HL-60/S4 treated with retinoic acid at 250 ng/mL for 4 days and 3 days (cell line): ENCODE results near the gene SIPA1L3.

Experiments
- in situ Hi-C: fragments of 300-500 bp; cut with MboI; formaldehyde crosslinking; loops from 2 replicates; pipeline ENCODE4 v1.7.0; 2022; ENCODE audit warnings: low sequenced_read_pairs

Gene SIPA1L3

DNA sequence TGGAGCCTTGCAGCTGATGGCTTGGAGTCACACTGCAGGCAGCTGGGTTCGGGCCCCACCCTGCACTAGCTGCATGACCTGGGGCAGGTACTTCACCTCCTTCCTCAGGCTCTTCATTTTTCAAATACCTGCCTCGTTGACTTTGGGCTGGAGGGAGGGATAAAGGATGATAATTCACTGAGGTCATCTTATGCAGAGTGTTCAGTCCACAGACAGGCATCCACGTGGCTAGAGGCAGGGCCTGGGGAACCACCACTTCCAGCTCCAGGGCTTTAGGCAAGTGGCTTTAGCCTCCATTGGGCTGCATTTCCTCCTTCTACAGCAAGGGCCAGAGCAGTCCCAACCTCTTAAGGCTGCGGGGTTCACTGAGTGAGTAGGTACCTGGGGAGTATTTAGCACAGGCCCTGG lies 84.8 kb downstream of the SIPA1L3 start:
- in situ Hi-C loops, result no loop called here

DNA sequence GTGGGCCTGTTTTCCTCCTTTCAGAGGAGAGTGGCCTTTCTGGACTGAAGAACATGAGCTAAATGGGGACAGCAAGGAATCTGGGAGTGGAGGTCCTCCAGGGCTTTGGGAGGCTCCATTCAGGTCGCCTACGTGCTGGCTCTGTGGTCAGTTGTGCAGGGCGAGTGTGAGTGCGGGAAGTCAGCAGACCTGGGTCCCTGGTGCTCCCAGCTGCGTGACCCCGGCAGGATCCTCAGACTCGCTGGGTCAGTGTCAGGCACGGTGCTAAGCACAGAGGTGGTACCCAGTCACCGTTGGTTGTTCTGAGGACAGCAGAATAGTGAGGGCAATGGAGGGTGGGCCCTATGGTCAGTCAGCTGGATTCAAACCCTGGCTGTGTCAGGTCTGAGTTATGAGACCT lies 85.8 kb downstream of the SIPA1L3 start:
- in situ Hi-C loops, result no loop called here

DNA sequence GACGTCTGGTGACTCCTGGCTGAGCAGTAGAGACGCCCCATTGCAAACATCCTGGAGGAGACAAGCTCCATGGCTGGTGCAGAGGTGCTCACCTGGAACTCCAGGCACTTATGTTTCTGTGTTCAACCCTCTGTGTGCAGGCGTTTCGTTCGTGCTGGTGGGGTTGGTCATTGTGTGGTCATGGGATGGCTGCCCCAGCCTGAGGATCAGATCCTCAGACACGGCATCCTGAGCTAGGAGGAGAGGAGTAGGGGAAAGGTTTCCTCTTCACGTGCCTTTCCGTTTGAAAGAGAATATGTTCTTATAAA lies 87.8 kb downstream of the SIPA1L3 start:
- in situ Hi-C loops, result no loop called here

DNA sequence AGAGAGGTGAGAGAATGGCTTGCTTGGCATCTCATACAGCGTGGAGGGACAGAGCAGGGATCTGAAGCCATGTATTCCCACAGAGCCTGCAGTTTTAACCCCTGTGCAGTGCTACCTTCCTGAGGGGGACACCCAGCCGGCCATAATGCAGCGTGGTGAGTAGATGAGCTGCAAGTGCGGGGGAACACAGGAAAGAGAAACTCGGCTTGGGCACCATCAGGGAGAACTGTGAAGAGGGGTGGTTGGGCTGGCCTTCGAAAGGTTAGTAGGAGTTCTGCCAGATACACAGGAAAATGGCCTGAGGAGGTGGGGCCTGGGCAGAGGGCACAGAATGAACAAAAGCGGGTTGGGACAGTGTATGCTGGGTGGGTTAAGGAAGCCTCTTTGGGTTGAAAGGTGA lies 88.3 kb downstream of the SIPA1L3 start:
- in situ Hi-C loops, result no loop called here

DNA sequence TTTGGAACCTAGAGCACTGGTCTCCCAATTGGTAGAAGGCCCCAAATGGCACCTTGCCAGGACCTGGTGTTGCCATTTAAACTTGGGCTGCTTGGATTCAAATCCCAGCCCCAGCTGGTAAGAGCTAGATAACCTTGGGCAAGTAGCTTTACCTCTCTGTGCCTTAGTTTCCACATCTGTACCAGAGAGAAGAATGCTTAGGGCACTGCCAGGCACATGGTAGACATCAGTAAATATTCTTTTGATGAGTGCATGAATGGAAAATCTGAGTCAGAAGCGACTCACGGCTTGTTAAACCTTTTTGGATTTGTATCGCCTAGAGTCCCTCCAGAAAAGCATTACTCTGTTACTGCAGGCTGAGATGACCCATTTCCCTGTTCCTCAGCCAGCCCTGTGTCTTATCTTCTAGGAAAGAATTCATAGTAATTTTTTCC lies 90.9 kb downstream of the SIPA1L3 start:
- in situ Hi-C loops, result no loop called here

DNA sequence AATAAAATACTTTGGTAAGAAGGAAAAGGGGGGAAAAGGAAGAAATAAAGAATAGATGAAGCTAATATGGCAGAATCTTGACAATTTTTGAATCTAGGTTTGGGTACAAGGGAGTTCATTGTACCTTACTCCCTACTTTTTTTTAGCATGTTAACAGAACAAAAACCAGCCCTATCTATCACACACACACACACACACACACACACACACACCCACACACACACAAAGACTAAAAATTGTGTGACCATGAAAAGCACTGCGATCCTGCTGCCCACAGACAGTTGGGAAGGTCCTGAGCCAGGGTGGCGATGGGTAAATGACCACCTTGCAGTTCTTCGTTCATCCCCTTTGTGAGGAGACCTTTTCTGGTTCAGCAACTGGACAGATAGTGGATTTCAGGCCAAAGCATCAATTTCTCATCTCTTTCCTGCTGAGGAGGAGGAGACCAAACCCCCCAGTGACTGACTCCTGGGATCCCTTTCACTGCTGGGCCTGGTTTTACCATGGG lies 91.8 kb downstream of the SIPA1L3 start:
- in situ Hi-C loops, result no loop called here

DNA sequence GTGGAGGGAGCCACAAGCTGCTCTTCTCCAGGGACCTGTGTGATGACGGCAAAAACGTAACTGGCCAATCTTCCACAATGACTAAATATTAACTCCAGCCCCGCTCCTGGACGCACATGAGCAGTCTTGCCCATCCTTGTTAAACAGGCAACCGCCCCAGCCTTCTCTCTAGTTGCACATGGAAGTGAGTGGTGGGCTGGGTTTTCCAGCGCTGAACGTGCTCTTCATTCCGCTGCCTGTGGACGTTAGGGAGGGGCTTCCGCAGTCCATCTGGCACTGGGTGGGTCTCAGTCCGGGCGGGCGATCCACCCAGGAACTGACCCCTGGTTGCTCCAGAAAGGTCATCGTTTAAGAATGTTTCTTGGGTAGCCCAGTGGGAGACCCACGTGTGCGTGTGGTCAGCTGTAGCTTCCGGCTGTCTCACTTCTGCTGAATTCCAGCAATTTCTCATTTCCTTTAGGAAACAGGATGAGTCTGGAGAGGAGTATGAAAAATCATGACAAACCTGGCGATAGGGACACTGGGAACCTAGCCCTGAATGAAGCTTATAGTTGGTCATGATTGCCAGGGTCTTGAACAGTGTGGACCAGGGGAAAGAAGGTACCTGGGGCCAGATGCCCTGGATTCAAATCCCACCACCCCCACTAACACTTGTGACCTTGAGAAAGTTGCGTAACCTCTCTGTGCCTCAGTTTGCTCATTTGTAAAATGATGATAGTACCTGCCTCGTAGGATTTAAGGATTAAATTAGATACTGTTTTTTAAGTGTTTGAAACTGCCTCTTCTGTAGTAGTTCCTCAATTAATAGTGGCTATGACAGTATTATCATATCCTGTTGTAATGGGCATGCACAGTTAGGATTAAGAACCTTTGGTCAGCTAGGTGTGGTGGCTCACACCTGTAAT lies 92.6 kb downstream of the SIPA1L3 start:
- in situ Hi-C loops, result no loop called here

DNA sequence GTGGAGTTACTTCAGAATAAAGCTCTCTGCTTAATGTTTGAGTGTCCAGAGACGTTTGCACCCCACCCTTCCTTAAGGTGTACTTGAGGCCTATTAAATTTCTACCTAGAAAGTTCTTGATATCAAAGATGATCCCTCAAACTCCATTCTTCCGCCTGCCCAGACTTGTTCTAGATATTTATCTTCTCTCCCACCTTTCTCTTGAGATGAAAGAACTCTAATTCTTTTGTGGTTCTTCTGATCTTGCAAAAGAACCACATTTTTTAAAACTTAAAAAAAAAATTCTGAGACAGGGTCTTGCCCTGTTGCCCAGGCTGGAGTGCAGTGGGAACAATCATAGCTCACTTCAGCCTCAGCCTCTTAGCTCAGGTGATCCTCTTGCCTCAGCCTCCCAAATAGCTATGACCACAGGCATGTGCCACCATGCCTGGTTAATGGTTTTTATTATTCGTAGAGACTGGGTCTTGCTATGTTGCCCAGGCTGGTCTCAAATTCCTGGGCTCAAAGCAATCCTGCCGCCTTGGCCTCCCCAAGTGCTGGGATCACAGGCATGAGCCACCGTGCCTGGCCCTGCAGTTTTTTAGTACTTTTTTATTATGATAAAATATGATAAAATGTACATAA lies 94.3 kb downstream of the SIPA1L3 start:
- in situ Hi-C loops, result no loop called here

DNA sequence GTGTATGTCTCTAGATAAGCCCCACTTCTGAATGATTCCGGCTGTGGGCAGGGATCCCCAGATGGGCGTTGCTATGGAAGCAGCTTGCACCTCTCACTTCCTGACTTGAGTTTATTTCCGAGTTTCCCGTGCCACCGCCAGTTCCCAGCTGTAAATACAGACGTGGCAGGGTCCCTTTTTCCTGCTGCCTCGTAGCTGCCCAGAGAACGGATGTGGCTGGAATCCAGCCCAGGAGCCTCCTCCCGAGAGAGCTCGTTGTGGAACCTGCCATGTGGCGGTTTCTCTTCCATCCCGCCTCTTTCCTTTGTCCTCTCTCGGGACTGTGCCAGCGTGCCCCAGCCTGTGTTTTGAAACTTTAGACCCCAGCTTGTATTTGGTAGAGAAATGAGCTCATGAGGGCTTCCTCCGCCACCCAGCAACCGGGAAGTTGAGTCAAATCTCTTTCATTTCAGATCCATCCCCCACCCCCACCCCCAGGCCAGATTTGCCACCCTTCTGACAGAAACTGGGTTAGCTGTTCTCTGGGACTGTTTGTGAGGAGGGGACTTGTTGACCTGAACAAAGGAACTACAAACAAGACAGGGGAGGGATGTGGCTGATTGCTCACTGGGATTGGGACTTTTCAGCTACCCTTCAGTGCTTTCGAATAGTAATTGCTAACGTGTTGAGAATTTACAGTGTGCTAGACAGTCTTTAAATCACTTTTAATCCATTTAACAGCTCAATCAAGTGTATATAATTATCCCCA lies 96.6 kb downstream of the SIPA1L3 start:
- in situ Hi-C loops, result no loop called here

DNA sequence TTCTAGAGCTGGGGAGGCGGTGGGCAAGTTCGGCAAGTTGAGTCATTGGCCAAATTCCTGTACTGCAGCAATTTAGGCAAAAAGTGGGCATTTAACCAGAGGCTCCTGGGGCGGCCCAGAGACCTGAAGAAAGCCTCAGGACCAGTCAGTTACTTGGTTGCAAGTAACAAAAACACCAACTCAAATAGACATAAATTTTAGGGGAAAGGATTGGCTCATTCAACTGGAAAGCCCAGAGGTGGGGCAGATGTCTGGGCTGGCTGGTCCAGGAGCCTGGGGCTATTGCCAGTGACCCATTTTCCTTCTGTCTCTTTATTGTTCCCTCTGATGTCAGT lies 97.1 kb downstream of the SIPA1L3 start:
- in situ Hi-C loops, result no loop called here

DNA sequence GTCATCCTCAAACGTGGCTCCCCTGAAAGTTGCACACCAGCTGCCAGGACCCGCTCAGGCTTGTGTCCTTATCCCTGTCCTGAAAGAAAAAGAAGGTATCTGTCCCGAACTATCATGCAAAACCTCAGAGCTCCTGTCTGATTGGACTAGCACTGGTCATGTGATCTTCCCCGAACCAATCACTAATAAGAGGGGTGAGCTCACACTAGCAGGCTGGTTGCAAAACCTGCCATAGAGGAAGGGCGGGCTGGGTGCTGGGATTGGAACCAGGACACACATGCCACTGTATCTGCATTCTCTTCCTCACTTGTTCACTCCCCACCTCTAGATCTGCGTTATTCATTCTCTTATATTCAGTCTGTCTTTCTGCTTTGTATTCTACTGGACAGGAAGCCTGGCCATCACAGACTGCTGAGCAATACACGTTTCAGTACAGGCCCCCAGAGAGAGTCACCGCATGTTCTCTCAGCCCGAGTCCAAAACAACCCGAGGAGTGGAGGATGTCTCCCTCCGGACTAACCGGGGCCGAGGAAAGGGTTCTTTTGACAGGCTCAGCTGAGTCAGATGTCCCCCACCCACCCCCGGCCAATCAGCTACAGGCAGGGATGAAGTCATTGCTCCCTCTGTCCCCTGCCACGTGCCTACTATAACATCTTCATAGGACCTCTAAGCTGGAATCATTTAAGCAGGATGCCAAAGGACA lies 97.7 kb downstream of the SIPA1L3 start:
- in situ Hi-C loops, result no loop called here

DNA sequence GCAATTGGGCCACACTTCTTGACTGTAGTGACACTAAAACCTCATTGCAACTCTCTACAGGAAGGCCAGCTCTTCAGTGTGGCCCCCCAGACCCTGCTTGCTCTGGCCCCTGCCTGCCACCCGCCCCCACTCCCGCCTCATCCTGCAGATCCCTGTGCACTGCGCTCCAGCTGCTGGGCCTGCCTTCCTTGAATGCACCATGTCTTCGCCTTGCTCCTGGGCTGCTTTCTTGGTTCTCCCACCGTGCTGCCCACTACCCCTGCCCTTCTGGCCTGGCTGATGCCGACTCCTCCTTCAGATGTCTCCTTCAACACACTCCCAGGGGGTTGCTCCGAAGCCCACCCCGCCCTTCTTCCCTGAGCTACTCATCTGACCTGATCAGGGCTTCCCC lies 98.2 kb downstream of the SIPA1L3 start:
- in situ Hi-C loops, result no loop called here

DNA sequence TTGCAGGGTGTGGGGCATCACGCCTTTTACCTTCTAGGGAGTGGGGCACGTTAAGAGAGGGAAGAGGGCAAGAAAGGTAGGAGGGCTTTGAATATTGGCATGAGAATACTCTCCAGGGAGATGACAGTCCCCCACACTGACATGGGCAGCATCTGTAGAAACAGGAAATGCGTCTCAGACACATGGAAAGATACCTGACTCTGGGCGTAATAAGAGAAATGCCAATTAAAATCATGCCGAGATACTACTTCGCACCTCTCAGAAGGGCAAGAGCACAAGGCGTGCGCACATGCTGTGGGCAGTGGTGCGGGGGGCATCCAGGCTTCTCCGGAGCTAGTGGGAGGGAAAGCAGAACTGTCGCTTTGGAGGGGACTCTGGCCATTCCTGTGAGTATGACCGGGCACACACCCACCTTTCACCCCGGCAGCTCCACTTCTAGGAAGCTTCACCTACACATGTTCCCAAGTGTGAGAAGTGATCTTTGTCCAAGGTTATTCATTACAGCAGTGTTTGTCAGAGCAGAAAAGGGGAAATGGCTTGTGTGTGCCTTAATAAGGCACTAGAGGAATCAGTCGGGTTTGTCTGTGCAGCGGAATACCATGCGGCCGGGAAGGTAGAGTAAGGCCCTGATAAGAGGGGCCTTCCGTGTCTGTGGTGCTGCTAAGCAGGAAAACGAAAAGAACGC lies 99.5 kb downstream of the SIPA1L3 start:
- in situ Hi-C loops, result no loop called here

DNA sequence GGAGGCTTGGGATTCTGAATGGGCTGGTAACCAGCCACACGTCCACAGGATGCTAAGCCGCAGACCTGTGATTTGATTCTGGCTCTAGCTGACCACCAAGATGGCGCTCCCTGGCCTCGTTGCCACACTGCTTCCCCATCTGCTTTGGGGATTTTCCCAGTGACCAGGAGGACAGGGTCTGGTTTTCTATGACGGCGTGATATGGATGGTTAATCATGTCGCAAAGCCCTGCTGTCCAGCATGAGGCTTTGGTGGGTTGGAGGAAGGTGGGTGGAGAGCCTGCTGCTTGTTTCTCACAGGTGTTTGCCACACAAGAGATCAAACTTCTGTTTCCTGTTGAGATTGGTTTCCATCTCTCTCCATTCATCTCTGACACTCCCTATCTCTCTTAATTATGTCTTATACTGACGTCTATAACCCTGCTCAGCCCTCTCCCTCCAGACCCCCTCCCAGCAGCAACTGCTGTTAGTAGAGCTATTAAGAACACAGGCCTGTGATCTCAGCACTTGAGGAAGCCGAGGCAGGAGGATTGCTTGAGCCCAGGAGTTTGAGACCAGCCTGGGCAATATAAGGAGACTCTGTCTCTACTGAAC lies 102.7 kb downstream of the SIPA1L3 start:
- in situ Hi-C loops, result no loop called here

DNA sequence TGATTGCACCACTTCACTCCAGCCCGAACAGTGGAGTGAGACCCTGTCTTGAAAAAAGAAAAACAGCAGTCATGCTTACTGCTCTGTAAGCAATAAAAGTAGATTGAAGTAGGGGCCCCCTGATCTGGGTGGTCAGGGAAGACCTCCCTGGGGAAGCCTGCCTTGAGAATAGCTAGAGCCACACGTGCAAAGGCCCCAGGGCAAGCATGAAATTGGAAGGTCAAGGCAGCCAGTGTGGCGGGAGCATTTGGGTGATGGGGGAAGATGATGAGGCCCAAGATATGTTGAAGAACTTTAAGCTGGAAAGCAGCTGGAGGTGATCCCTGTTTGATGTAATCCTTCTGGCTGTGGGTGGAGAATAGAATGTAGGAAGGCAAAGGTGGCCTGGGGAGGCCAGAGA lies 104.4 kb downstream of the SIPA1L3 start:
- in situ Hi-C loops, result no loop called here

DNA sequence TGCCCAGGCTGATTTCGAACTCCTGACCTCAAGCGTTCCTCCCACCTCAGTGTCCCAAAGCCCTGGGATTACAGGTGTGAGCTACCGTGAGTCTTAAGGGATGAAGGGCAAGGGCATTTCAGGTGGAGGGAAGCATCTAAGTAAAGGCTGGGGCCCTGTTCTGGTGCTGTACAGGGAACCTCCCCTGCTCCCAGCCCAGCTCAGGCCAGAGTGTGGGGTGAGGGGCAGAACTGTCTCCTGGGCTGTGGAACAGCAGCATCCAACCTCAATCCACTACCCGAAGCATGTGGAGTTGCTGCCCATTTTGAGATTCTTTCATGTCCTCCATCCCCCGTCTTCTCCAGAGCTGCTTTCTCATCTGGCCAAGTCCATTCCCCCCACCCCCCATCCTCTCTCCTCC lies 105.3 kb downstream of the SIPA1L3 start:
- in situ Hi-C loops, result no loop called here

DNA sequence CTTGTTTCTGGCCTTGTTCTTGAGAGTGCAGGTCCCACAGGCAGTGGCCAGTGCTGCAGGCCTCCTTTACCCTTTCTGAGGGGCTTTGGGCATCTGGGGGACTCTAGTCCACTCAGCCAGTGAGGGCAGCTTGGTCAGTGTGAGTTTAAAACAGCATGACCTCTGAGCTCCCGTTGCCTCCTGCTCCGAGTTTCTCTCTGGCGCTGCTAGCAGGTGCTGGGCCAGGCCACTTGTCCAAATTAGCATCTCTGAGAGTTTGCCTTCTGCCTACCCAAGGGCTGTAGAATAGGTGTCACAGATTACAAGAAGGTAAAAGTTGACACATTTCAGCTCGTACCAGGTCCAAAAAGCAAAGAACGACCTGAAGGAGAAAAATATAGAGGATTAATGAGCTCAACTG lies 105.9 kb downstream of the SIPA1L3 start:
- in situ Hi-C loops, result no loop called here

DNA sequence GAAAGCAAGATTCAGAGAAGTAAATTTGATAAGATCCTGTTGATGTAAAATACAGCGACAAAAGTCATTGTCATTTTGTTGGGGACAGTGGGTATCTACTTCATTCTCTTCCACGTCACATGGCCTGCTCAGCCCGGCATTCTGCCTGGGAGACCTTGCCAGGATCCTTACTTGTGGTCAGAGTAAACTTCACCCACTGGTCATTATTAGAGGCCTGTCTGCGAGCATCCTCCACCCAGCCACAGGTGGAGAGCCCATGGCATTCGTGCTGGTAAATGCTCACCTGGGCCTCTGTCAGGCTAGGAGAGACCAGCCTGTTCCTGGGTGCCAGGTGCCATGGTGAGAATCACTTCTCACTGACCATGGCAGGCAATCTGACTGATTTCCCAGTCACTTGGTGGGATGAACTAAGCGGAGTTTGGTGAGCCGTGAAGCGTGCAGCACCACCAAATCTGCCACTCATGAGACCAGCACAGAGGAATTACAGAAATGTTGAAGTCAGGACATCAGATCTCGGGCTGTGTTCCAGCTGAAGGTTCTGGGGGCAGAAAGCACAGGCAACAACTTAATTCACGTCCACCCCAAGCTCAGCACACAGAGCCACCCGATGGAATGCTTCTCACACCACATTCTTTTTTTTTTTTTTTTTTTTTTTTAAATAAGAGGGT lies 107.0 kb downstream of the SIPA1L3 start:
- in situ Hi-C loops, result no loop called here

DNA sequence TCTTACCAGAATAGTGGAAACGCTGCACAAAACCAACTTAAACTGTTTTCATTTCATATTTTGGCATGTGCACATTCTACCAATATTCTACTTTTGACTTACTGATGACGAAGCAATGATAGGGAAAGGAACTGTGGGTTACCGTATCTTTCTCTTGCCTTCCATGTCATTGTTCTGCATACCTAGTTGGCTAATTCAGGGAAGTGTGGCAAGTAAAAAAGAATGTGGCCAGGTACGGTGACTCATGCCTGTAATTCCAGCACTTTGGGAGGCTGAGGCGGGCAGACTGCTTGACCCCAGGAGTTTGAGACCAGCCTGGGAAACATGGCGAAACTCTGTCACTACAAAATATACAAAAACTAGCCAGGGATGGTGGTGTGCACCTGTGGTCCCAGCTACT lies 108.2 kb downstream of the SIPA1L3 start:
- in situ Hi-C loops, result no loop called here

DNA sequence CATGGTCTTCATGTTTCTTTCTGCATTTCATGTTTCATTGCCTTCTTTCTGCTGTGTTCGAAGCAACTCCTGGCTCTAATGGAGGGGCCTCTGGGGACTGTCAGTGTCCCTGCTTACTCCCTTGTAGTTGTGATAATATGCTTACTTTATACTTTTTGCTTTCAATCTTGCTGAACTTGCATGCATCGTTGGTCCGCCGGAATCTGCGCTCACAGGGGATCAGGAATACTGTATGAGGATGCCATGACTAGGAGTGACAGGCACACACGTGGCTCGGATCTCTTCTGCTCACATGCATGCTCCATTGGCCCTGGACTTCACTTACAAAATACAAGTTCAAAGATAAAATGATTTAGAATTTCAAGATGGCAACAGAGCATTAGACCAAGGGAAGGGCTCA lies 108.8 kb downstream of the SIPA1L3 start:
- in situ Hi-C loops, result no loop called here
